HCT116 (cell line): Measurements from ENCODE around the gene IFI44.

Source experiments
- ATF3 ChIP-seq: IDR thresholded peaks from 2 replicates; pipeline ENCODE4 v1.6.1; 2012
- CTCF ChIP-seq, 3 experiments: fragments of 200-600 bp in 1 of 3; sonication (generic) in 1 of 3; IDR thresholded peaks in 2 of 3; conservative IDR thresholded peaks in 1 of 3; 2 replicates each; pipeline ENCODE4 v1.5.1; 2012 to 2017; ENCODE audit warnings: low read depth in 2 of 3, low read length in 2 of 3, antibody characterized with exemption in 1 of 3, borderline replicate concordance in 1 of 3, control low read depth in 1 of 3, mild to moderate bottlenecking in 1 of 3, mixed read lengths in 1 of 3, mixed run types in 1 of 3, moderate library complexity in 1 of 3; ENCODE audit not compliant: insufficient read depth in 1 of 3
- ELF1 ChIP-seq: IDR thresholded peaks from 2 replicates; pipeline ENCODE4 v1.6.1; 2012; ENCODE audit warnings: low read depth, borderline replicate concordance
- EZH2 ChIP-seq: fragments of 200-600 bp; sonication (generic); IDR thresholded peaks from 2 replicates; pipeline ENCODE4 v1.6.1; 2017; ENCODE audit warnings: antibody characterized with exemption, mixed run types
- EZH2phosphoT487 ChIP-seq: fragments of 200-600 bp; IDR thresholded peaks from 2 replicates; pipeline ENCODE4 v1.6.1; 2018; ENCODE audit warnings: antibody characterized with exemption, borderline replicate concordance
- POLR2A ChIP-seq: IDR thresholded peaks from 2 replicates; pipeline ENCODE4 v1.7.0; 2011; ENCODE audit warnings: borderline replicate concordance; ENCODE audit not compliant: insufficient read depth, insufficient read length; ENCODE audit errors: extremely low read depth
- POLR2AphosphoS5 ChIP-seq: IDR thresholded peaks from 2 replicates; pipeline ENCODE4 v1.6.1; 2011; ENCODE audit warnings: mild to moderate bottlenecking, low read depth, low read length, moderate library complexity
- REST ChIP-seq: IDR thresholded peaks from 2 replicates; pipeline ENCODE4 v1.6.1; 2012; ENCODE audit warnings: low read depth
- SIN3A ChIP-seq: IDR thresholded peaks from 2 replicates; pipeline ENCODE4 v1.6.1; 2012; ENCODE audit warnings: low read depth
- TCF7L2 ChIP-seq: IDR thresholded peaks from 2 replicates; pipeline ENCODE4 v1.7.0; 2011; ENCODE audit warnings: borderline replicate concordance, inconsistent platforms; ENCODE audit not compliant: insufficient read depth, insufficient read length; ENCODE audit errors: extremely low read depth
- YY1 ChIP-seq: IDR thresholded peaks from 2 replicates; pipeline ENCODE4 v1.6.1; 2011; ENCODE audit warnings: low read length, low read depth, moderate library complexity, mild to moderate bottlenecking; ENCODE audit not compliant: insufficient replicate concordance; ENCODE audit errors: extremely low read depth
- ZFX ChIP-seq: fragments of 450-650 bp; IDR thresholded peaks from 2 replicates; pipeline ENCODE4 v1.6.1; 2017

- TF ChIP-seq CTCF (IDR thresholded peaks at IDR 0.05 in 2 of 3, conservative IDR thresholded peaks at IDR 0.05 in 1 of 3; ENCODE audit: borderline replicate concordance in 1 of 3, insufficient read depth in 1 of 3, low read depth in 2 of 3, low read length in 2 of 3) (peak; percentile 62 to 83 (median 72); a peak in 5 of 6 replicates), POLR2AphosphoS5 (no peak), TCF7L2 (no peak), ELF1 (no peak), EZH2 (no peak), ATF3 (no peak), EZH2phosphoT487 (no peak), SIN3A (no peak), POLR2A (no peak), YY1 (no peak), ZFX (no peak), REST (no peak)
Measured at GRCh38 chr1:78676347-78676982, 26.8 kb downstream of the IFI44 start.
